Epithelial cell of alveolus of lung (primary cell): ENCODE results near the gene AR. TPM values are rescaled to one million over a fixed set of nuclear protein-coding genes. Genes with fewer than 3 reads are reported as not detected.

ENCODE experiments used
- total RNA-seq: library from RNA; depleted of rRNA; stranded (reverse); fragments of >200 nt; gene quantifications from 2 replicates; pipeline ENCODE4 v1.2.1, GENCODE V29; 2015

The AR gene, protein sequence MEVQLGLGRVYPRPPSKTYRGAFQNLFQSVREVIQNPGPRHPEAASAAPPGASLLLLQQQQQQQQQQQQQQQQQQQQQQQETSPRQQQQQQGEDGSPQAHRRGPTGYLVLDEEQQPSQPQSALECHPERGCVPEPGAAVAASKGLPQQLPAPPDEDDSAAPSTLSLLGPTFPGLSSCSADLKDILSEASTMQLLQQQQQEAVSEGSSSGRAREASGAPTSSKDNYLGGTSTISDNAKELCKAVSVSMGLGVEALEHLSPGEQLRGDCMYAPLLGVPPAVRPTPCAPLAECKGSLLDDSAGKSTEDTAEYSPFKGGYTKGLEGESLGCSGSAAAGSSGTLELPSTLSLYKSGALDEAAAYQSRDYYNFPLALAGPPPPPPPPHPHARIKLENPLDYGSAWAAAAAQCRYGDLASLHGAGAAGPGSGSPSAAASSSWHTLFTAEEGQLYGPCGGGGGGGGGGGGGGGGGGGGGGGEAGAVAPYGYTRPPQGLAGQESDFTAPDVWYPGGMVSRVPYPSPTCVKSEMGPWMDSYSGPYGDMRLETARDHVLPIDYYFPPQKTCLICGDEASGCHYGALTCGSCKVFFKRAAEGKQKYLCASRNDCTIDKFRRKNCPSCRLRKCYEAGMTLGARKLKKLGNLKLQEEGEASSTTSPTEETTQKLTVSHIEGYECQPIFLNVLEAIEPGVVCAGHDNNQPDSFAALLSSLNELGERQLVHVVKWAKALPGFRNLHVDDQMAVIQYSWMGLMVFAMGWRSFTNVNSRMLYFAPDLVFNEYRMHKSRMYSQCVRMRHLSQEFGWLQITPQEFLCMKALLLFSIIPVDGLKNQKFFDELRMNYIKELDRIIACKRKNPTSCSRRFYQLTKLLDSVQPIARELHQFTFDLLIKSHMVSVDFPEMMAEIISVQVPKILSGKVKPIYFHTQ
- total RNA-seq, result 3.6 and 3.8 TPM in 2 replicates

DNA sequence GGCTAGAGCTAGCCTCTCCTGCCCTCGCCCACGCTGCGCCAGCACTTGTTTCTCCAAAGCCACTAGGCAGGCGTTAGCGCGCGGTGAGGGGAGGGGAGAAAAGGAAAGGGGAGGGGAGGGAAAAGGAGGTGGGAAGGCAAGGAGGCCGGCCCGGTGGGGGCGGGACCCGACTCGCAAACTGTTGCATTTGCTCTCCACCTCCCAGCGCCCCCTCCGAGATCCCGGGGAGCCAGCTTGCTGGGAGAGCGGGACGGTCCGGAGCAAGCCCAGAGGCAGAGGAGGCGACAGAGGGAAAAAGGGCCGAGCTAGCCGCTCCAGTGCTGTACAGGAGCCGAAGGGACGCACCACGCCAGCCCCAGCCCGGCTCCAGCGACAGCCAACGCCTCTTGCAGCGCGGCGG lies at the start of gene AR:
Gene AR (plus strand): TSS at position 204 of the 400 bp plus-strand sequence. CDS start 1,126 bp downstream, outside the sequence.

